HG03064 (cell line): Measurements from ENCODE around the gene DNAJC19.

Experiments used
- ATAC-seq: cut with Tn5 transposase; IDR thresholded peaks from one replicate; pipeline ENCODE4 v1.9.1; 2021; ENCODE audit warnings: low read depth; ENCODE audit not compliant: unreplicated experiment

The DNAJC19 gene

GRCh38 chr3:180962530-180962929, 27.0 kb downstream of the DNAJC19 start:
- ATAC-seq: no peak

GRCh38 chr3:180961552-180961951, 28.0 kb downstream of the DNAJC19 start:
- ATAC-seq: no peak

DNA sequence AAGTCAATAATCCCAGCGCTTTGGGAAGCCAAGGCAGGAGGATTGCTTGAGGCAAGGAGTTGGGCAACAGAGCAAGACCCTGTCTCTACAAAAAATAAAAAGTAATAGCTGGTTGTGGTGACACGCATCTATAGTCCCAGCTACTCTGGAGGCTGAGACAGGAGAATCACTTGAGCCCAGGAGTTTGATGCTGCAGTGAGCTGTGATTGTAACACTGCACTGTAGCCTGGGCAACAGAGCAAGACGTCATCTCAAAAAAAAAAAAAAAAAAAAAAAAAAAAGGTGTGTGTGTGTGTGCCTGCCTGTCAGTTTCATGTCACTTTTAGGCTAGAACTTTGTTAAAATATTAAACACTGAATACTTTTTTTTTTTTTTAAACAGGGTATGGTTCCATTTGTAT, 28.4 kb downstream of the DNAJC19 start:
- ATAC-seq: no peak

DNA sequence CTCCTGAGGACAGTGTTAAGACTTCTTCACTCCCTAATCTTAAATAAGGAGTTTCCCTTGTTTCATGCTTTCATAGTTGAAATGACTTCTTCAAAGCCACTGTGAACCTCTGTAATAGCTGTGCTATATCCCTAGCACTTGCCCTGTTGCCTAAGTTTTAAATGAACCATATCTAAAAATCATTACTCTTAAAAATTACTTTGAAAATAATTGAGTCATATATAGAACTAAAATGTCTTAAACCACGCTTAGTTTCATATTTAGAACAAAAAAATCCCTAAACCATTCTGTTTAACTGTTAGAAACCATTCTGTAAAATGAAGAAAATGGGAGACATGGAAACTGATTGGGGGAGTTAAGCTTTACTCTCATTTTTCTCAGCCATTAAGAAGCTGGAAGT, 29.8 kb downstream of the DNAJC19 start:
- ATAC-seq: no peak

DNA sequence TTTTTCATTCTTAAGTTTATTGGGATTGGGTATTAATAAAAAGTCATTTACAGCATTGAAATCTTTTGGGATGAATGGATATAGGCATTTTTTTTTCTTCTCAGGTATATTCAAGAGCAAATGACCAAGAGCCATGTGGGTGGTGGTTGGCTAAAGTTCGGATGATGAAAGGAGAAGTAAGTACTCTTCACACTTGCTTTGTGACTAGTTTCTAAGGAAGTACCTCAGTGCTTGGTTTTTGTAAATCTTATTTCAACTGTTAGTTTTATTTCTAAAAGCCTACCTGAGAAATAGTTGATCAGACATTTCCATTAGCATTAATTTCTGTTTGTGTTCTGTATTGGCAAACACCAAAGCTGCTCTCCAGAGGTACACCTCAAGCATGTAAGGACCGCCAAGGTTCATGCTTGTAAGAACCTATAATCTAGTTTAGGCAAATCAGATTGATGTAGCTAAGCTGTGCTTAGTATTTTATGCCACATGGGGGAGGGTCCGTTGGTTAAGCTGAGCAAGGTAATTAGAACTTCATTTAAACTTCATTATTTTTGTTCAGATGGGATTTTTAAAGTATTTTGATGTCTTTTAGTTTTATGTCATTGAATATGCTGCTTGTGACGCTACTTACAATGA, 41.7 kb downstream of the DNAJC19 start:
- peak; percentile 50 for ATAC-seq

DNA sequence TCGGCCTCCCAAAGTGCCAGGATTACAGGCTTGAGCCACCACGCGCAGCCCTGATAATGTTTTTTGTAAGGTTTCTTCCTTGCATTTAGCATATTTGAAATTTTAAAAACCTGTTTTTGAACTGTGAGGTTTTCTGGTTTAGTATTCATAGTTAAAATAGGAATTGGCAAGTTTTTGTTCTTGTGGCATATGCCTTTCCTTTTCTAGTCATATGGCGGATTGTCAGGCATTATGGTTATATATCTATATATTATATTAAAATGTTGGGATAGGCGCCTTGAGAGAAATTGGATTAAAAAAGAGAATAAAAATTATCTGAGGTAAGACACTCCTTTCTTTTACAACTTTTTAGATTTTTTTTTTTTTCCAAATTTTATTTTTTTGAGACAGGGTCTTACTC, 48.7 kb downstream of the DNAJC19 start:
- no peak for ATAC-seq

- no peak for ATAC-seq
Observed at GRCh38 chr3:180934638-180935037, 54.9 kb downstream of the DNAJC19 start.
